ENCODE measurements around the gene TMC3. TPM values are rescaled to one million over a fixed set of nuclear protein-coding genes. Genes with fewer than 3 reads are reported as not detected.

The TMC3 gene
- total RNA-seq, 1 experiment from 2014 or later: not detected

- intact Hi-C loops (cut with micrococcal nuclease; ENCODE audit: unreplicated experiment): no loop called here
These were observed 63.5 kb downstream of the TMC3 start for GRCh38 chr15:81310480-81310879.

GRCh38 chr15:81309647-81310450, 64.2 kb downstream of the TMC3 start:
- CTCF ChIA-PET: interaction anchor here (2.1 kb wide), 1 partner anchor 44 kb away, joined by 8 read pairs; no protein-coding TSS in a partner anchor
- DNase-seq: no peak
- peaks cover 10% of the 10 kb centered on the region for H3K4me1 Mint-ChIP-seq (ENCODE audit: low read depth, unreplicated experiment)
- no peaks in the 10 kb centered on the region for H3K36me3 Mint-ChIP-seq (ENCODE audit: insufficient read depth, unreplicated experiment)
- H3K4me3 Mint-ChIP-seq (ENCODE audit: low read depth, unreplicated experiment): no peak overlapping the region
- BruUV-seq (replicated peaks): no TSS peak
- intact Hi-C loops (cut with micrococcal nuclease; ENCODE audit: unreplicated experiment): no loop called here
- no peak for TF ChIP-seq CTCF (IDR thresholded peaks at IDR 0.05; ENCODE audit: unreplicated experiment)
- peaks cover 18% of the 10 kb centered on the region for H3K27me3 Mint-ChIP-seq (ENCODE audit: unreplicated experiment)
- H3K27ac Mint-ChIP-seq (ENCODE audit: unreplicated experiment): no peak overlapping the region
- no peaks in the 10 kb centered on the region for H3K9me3 Mint-ChIP-seq (ENCODE audit: low read depth, unreplicated experiment)

More at GRCh38 chr15:81310480-81310879, 63.5 kb downstream of the TMC3 start:
- TF ChIP-seq CTCF (IDR thresholded peaks at IDR 0.05; ENCODE audit: unreplicated experiment): no peak
- no peaks in the 10 kb centered on the region for H3K36me3 Mint-ChIP-seq (ENCODE audit: insufficient read depth, unreplicated experiment)
- no TSS peak for BruUV-seq (replicated peaks)
- no peak overlapping the region for H3K27ac Mint-ChIP-seq (ENCODE audit: unreplicated experiment)
- CTCF ChIA-PET: interaction anchor here (2.1 kb wide), 1 partner anchor 45 kb away, joined by 8 read pairs; no protein-coding TSS in a partner anchor
- H3K9me3 Mint-ChIP-seq (ENCODE audit: low read depth, unreplicated experiment): no peaks in the 10 kb centered on the region
- H3K4me1 Mint-ChIP-seq (ENCODE audit: low read depth, unreplicated experiment): peaks cover 10% of the 10 kb centered on the region
- no peak overlapping the region for H3K4me3 Mint-ChIP-seq (ENCODE audit: low read depth, unreplicated experiment)
- peaks cover 14% of the 10 kb centered on the region for H3K27me3 Mint-ChIP-seq (ENCODE audit: unreplicated experiment)
- DNase-seq: no peak

GRCh38 chr15:81308260-81308659, 65.8 kb downstream of the TMC3 start:
- no peak for DNase-seq
- H3K27ac Mint-ChIP-seq (ENCODE audit: unreplicated experiment): no peak overlapping the region
- peaks cover 7% of the 10 kb centered on the region for H3K4me1 Mint-ChIP-seq (ENCODE audit: low read depth, unreplicated experiment)
- no peak overlapping the region for H3K4me3 Mint-ChIP-seq (ENCODE audit: low read depth, unreplicated experiment)
- no peaks in the 10 kb centered on the region for H3K36me3 Mint-ChIP-seq (ENCODE audit: insufficient read depth, unreplicated experiment)
- CTCF ChIA-PET: no interaction called here
- intact Hi-C loops (cut with micrococcal nuclease; ENCODE audit: unreplicated experiment): no loop called here
- no peak for TF ChIP-seq CTCF (IDR thresholded peaks at IDR 0.05; ENCODE audit: unreplicated experiment)
- H3K9me3 Mint-ChIP-seq (ENCODE audit: low read depth, unreplicated experiment): no peaks in the 10 kb centered on the region
- BruUV-seq (replicated peaks): no TSS peak
- peaks cover 34% of the 10 kb centered on the region for H3K27me3 Mint-ChIP-seq (ENCODE audit: unreplicated experiment)

- H3K27ac Mint-ChIP-seq (ENCODE audit: unreplicated experiment): no peak overlapping the region
- DNase-seq: no peak
- H3K4me1 Mint-ChIP-seq (ENCODE audit: low read depth, unreplicated experiment): no peaks in the 10 kb centered on the region
- peaks cover 72% of the 10 kb centered on the region for H3K27me3 Mint-ChIP-seq (ENCODE audit: unreplicated experiment)
- no peak for TF ChIP-seq CTCF (IDR thresholded peaks at IDR 0.05; ENCODE audit: unreplicated experiment)
- no peaks in the 10 kb centered on the region for H3K36me3 Mint-ChIP-seq (ENCODE audit: insufficient read depth, unreplicated experiment)
- no peak overlapping the region for H3K4me3 Mint-ChIP-seq (ENCODE audit: low read depth, unreplicated experiment)
- no TSS peak for BruUV-seq (replicated peaks)
- intact Hi-C loops (cut with micrococcal nuclease; ENCODE audit: unreplicated experiment): no loop called here
- no peaks in the 10 kb centered on the region for H3K9me3 Mint-ChIP-seq (ENCODE audit: low read depth, unreplicated experiment)
- CTCF ChIA-PET: no interaction called here
These were observed 69.8 kb downstream of the TMC3 start for GRCh38 chr15:81304226-81304625.

Data from Calu3 (cell line).